Effector CD4-positive, alpha-beta T cell (primary cell): ENCODE data around the gene ZNF552.
"Not testable (repeated sequence)": the region's sequence is repeated elsewhere in the genome, so short reads cannot be mapped to it uniquely, and the experiment has no call there.

ENCODE experiments used
- DNase-seq: peaks from one replicate; pipeline ENCODE4 v3.0.0-alpha.2; 2020

ZNF552 gene

GRCh38 chr19:57818378-57818777, 3.7 kb upstream of the ZNF552 start:
- DNase-seq, result no peak

DNA sequence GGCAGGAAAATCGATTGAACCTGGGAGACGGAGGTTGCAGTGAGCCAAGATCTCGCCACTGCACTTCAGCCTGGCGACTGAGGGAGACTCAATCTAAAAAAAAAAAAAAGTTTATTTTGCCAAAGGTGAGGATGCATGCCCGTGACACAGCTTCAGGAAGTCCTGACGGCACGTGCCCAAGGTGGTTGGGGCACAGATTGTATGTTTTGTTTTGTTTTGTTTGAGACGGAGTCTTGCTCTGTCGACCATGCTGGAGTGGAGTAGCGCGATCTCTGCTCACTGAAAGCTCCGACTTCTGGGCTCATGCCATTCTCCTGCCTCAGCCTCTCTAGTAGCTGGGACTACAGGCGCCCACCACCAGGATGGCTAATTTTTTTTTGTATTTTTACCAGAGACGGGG, 3.3 kb upstream of the ZNF552 start:
- no peak for DNase-seq

DNA sequence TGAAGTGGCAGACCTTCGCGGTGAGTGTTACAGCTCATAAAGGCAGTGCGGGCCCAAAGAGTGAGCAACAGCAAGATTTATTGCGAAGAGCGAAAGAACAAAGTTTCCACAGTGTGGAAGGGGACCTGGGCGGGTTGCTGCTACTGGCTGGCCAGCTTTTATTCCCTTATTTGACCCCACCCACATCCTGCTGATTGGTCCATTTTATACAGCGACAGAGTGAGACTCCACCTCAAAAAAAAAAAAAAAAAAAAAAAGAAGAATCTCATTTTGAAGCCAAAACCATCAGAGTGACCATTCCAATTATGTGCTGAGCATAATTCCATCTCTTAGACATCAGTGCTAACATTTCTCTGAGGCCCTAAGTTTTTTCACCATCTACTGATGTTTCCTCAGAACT, 1.9 kb upstream of the ZNF552 start:
- no peak for DNase-seq

DNA sequence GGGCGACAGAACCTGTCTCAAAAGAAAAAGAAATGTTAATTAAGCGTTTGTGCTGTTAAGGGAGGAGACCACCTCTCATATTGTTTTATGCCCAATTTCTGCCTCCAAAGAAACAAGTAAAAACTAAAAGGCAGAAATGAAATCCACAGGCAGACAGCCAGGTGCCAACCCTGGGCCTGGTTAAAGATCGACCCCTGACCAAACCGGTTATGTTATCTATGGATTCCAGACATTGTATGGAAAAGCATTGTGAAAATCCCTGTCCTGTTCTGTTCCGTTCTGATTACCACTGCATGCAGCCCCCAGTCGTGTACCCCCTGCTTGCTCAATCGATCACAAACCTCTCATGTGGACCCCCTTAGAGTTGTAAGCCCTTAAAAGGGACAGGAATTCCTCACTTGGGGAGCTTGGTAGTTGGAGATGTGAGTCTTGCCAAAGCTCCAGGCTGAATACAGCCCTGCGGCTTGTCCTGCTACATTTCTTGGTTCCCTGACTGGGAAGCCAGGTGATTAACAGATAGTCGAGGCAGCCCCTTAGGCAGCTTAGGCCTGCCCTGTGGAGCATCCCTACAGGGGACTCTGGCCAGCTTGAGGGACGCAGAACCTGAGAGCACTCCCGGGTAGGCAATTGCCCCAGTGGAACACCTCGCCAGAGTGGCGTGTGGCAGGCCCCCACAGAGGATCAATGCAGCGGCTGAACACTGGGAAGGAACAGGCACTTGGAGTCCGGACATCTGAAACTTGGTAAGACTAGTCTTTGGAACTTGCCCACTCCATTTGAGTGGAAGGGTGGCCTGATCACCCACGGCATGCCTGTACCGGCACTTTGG, 748 bp upstream of the ZNF552 start:
- no peak for DNase-seq

GRCh38 chr19:57813919-57814504, 701 bp downstream of the ZNF552 start:
- no peak for DNase-seq

DNA sequence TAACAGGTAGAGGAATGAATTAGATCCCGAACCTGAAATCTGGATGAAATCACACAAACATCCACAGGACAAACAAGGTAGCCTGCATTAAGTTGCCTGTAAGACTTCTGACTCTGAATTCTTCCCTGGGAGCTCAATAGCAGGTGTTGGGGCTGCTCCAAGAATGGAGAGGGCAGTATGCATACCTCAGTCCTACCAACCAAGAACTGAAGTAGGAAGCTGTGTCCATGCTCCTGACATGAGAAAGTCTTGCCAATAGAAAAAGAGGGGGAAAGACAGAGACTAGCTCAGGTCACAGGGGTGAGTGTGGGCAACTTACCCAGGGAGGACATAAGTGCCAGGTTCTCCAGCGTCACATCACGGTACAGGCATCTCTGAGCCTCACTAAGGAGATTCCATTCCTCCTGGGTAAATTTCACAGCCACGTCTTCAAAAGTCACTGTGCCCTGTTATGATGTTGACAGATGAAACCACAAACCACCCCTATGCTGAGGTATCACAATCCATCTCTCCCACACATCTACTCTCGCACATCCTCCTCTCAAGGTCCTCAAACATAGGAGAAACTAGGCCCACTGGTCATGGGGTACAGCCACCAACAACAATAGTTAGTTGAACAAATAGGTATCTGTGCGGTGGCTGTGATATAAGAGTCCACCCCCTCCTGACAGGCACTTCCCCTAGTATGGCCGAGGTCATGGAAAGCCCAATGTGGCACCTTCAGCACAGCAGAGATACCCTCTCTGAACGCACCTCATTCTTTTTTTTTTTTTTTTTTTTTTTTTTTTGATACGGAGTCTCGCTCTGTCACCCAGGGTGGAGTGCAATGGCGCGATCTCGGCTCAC, 1.5 kb downstream of the ZNF552 start:
- DNase-seq, result not testable (repeated sequence)

GRCh38 chr19:57812226-57812625, 2.5 kb downstream of the ZNF552 start:
- no peak for DNase-seq

GRCh38 chr19:57810410-57811295, 4.1 kb downstream of the ZNF552 start:
- not testable (repeated sequence) for DNase-seq

- no peak for DNase-seq
Observed at GRCh38 chr19:57807541-57807940, 7.2 kb downstream of the ZNF552 start.

DNA sequence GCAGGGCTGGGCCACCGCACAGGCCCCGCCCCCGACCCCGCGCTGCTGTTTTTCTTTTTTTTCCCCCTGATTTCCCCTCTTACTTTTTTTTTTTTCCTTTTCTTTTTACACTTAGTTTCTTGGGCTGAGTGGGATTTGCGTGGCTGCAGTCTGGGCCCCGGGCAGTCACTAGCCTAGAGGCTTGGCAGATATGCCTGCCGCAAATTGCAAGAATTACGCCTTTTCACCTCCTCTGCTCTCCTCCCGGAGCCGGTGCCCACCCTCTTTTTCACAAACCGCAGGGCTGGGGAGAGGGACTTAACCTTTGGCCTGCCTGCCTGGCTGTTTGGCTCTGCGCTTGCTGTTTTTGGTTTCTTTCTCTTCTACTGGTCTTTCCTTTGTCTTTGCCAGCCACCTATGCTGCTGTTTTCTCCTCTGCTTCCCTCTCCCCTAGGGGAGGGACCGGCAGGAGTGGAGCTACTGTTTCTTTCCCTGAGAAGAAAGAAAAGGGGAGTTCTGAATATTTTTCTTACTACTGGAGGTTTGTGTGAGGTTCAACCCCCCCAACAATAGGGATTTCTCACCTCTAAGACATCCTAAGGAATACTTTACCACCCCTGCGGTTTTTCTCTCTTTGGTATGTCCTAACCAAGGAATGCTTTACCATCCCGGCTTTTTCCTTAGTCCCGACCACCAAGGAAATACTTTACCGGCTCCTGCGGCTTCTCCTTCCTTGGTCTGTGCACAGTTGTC, 11.0 kb downstream of the ZNF552 start:
- DNase-seq, result no peak

DNA sequence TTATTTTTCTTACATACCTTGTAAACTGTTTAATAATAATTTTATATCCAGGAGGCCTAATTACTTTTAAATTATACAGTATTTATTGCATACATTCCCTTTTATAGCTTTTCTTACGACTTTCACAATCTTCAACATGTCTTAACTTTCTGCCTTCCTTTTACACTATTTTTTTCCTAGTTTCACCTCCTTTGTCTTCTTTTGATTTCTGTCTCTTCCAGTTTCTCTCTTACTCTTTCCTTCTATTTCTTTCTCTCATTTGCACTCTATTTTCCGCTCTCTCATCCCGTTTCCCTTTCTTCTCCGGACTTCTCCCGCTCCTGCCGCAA, 11.5 kb downstream of the ZNF552 start:
- DNase-seq, result no peak

- DNase-seq, result no peak
Observed at GRCh38 chr19:57802269-57802668, 12.4 kb downstream of the ZNF552 start.

DNA sequence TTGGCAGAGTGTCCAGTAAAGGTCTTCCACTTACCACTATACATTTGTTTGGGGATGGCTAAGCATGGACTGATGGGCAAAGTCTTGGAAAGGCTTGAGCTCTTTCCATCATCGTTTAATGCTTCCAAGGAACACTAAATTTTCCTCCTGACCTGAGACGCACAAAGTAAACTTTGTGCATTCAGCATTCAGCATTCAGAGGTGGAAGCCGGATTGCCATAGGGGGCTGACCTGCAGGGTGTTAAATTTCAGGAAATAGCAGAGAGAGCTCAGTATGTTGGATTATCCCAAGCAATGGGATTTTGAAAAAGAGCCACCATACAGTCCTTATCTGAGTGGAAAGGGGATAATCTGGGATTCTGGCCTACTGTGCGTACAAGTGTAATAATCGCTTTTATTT, 14.0 kb downstream of the ZNF552 start:
- DNase-seq, result no peak

DNA sequence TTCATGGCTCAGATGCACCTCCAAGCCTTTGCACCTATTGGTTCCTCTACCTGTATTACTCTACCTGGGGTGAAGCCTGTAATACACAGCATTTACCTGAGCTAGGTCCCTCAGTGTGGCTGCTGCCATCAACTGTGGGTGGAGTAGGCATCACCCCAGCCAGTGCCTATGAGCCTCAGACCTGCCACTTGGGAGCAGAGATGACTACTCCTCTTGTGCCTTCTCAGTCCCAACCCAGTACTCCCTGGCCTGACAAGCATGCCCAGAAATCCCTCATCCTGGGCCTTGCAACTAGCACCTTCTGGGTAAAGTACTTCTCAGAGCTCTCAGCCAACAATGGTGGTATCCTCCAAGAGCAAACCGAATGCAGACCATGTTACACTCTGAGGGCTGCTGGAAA, 18.1 kb downstream of the ZNF552 start:
- not testable (repeated sequence) for DNase-seq

DNA sequence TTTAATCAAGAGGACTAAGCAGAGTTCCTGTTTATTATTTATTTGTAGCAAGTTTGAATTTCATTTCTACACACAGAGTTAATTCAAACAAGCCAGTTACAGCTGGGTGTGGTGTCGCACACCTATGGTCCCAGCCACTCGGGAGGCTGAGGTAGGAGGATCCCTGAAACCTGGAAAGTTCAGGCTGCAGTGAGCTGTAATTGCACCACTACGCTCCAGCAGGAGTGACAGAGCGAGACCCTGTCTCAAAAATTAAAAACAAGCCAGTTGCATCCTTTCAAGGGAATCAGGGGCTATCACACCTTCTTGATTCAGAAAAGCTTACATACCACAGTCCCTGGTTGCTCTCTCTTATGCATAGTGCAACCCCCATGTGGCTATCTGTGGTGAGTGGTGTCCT, 25.4 kb downstream of the ZNF552 start:
- DNase-seq, result no peak

DNA sequence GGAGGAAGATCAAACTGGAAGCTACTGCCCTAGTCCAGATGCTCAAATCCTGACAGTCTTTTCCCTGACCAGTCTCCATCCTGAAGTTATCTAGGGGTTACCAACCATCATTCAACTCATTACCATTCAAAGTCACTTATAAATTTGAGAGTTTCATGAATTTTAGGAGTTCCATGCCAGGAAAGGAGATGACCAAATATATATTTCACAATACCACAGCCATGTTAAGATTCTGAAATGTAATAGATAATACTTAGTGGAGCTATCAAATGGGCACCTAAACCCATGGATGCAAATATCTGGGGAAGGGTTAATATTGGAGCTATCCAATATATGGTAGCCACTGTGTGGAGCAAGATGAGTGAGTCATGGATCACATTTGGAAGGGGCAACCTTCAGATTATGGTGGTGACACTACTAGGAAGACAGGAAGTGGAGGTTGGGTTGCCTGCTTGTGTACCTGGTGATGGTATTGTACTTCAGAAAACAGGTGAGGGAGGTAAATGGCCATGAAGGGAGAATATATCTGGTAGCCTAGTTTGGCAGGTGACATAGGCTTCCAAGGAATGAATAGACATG, 26.5 kb downstream of the ZNF552 start:
- DNase-seq, result no peak

DNA sequence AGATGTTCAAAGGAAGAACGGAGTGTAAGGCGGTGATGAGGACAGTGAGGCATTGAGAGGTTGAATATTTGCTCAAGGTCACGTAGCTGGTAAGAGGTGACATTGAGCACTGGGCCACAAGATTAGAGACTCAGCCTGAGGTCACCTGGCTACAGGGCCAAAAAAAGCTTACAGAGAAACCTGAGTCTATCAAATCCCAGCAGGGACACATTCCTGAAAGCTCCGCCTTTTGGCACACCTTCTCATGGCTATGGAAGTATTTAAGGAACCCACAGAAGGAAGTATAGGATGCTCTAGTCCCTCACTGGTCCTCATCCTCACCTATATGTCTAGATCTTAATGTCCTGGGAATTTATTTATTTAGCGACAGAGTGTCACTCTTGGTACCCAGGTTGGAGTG, 27.8 kb downstream of the ZNF552 start:
- DNase-seq, result no peak

- DNase-seq, result no peak
Observed at GRCh38 chr19:57786286-57786685, 28.4 kb downstream of the ZNF552 start.

- DNase-seq, result no peak
Observed at GRCh38 chr19:57779220-57779845, 35.4 kb downstream of the ZNF552 start.

- DNase-seq, result no peak
Observed at GRCh38 chr19:57778336-57778735, 36.4 kb downstream of the ZNF552 start.

DNA sequence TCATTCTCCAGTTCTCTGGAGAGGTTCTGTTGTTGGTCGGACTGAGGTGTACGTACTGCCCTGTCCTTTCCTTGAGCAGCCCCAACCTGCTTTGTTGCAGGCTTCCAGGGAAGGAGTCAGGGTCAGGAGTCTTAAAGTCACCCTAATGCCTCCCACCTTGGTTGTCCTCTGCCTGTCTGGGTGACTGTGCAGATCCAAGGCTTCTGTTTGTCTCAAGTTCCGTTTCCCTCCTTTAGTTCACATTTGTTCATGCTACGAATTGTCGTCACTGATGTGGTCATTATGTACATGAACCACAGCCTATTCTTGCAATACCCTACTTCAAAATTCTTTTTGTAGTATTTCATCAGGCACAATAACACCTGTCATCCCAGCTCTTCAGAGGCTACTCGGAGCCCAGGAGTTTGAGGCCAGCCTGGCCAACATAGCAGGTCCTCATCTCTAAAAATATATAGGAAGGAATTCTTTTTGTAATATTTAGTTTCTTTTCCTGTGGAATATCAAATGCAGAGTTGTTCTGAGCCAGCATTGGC, 37.9 kb downstream of the ZNF552 start:
- DNase-seq, result no peak
